HG03108 (cell line): ENCODE measurements around the gene SEPTIN10.

Source experiments
- ATAC-seq: cut with Tn5 transposase; IDR thresholded peaks from one replicate; pipeline ENCODE4 v1.9.1; 2021; ENCODE audit warnings: moderate library complexity; ENCODE audit not compliant: unreplicated experiment

Gene SEPTIN10

DNA sequence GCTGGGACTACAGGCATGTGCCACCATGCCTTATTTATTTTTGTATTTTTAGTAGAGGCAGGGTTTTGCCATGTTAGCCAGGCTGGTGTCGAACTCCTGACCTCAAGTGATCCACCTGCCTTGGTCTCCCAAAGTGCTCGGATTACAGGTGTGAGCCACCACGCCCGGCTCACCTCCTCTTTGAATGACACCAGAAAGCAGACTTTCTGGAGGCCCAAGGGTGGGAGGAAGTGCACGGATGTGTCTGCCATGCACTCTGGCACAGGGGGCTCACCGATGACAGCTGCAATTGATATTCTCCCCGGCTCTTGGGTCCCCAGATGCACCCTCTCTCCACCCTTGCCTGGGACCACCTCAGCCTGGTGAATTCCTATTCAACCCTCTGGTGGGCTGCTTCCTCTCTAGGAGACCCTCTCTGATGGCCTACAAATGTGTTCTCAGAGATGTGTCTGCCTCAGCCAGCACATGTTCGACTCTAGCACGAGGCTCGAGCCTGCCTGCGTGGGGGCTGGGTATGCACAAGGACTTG, 87.3 kb downstream of the SEPTIN10 start:
- ATAC-seq = no peak

DNA sequence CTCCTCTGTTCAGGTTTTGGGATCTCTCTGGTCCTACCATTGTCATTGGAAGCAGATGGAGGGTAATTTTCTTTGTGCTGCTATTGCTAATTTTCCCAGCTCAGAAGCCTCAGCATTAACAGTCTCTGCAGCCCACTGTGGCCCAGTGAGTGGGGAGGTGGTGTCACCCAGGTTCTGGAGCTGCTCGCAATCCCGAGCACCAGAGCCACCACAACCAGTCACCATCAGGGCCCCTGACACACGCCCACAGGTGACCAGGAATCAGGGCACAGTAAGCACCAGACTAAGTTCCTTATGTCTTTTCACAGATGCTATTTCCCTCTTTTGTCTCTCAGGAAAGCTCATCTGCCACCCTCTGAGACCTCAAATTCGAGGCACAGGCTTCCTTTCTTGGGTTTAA, 87.9 kb downstream of the SEPTIN10 start:
- ATAC-seq = no peak

DNA sequence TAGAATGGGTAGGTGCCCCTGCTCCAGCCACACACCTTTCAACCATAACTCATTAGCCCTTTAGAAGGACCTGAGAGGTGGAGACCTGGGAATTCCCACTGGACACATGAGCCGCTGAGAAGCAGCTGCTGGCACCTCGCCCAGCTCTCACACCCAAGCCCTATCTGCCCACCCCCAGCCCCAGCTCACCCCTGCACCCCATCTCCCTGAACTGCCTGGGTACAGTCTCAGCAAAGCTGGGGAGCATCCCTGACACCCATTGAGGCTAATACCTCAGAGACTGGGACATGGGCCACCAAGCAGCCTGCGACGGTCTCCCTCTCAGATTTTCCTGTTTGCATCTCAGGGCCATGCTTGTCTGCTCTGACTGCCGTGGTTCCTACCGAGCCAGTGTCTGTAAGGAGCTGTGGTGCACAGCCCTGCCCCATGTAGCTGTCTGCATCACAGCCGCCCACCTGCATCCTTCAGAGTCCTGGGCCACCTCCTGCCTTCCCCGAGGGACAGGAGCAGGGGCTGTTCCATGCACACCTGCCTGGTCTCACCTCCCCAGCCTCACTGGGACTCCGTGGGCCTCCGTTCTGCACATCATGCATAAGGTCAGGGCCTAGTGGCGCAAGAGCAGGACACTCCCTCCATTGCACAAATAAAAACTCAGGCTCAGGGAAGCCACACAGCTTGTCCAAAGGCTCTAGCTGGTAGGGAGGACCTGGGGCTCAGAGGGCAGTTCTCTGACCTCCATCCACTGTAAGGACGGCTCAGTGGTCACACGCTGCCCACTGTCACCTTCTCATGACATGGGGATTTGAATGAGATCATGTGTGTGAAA, 90.0 kb downstream of the SEPTIN10 start:
- ATAC-seq = no peak

DNA sequence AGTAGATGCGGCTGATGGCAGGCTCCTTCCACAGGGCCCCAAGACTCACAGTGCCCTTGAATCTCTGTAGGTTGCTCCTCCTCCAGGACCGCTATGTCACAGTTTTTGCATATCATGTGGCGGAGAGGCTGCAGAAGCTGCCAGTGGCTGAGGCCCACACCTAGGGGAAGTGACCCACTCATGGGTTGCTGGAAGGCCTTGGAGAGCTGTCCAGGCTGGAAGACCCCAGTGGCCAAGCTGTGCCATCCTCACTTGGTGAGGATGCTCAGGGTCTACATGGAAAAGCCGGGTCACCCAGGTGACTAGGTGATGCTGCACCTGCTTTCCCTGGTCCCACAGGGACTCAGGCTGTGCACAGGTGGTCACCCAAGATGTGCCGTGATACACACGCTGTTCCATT, 90.6 kb downstream of the SEPTIN10 start:
- no peak for ATAC-seq

DNA sequence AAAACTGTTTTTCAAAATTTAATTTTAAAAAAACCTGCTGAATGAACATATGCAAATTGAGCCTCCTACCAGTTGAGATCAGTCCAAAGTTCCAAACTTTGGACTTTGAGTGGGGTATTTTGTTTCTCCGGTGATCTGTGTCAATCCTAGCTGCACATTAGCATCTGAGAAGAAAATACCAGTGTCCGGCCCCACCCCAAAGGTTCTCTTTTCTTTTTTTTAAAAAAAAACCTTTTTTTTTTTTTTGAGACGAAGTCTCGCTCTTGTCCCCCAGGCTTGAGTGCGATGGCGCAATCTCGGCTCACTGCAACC, 91.7 kb downstream of the SEPTIN10 start:
- ATAC-seq = no peak

DNA sequence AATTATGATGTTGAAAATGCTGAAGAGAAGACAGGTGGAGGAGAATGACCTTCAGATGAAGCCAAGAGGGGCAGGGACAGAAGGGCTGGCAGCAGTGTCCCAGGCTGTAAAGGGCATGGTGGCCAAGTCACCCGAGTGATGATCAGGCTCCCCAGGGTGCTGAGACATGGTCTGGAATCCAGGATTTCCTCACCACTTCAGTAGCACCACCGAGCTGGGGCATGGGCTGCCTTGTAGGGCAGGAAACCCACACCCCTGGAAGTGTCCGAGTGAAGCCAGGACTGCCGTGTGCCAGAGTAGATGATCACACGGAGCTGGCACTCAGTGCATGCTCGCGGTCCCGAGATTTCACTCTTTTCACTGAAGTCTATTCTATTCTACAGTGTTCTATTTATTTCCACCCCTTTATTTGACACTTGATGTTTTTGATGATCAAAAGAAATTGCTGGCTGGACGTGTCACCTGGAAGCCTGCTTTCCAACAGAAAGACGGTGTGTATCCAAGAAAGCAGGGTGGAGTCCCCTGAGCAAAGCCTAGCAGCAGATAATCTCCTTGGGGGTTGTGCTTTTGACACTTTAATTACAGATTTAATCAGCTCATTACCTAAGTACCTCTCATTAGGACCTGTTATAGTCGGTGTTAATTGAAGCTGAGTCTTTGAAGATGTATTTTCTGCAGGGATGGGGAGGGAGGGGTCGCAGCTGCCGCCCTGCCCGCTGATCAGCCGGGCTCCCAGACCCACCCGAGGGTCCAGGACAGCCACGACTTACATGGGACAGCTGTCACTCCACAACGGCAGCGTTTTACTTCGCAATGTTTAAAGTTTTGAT, 92.3 kb downstream of the SEPTIN10 start:
- no peak for ATAC-seq

DNA sequence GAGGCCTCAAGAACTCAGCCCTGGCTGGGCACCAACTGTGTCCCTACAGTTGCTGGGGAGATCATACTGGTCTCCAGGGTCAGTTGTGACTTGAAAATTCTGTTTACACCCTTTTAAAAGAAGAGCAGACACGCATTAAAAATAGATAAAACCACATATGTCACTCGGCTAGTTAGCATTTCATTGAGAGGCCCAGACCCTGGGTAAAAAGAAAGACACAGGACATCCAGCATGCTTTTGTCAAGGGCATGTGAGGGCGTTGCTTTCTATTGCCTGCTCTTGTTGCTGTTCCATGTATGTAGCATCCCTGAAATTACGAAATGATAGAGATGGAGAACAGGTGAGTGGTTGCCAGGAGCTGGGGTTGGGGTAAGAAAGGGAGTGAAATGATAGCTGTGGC, 94.3 kb downstream of the SEPTIN10 start:
- no peak for ATAC-seq

DNA sequence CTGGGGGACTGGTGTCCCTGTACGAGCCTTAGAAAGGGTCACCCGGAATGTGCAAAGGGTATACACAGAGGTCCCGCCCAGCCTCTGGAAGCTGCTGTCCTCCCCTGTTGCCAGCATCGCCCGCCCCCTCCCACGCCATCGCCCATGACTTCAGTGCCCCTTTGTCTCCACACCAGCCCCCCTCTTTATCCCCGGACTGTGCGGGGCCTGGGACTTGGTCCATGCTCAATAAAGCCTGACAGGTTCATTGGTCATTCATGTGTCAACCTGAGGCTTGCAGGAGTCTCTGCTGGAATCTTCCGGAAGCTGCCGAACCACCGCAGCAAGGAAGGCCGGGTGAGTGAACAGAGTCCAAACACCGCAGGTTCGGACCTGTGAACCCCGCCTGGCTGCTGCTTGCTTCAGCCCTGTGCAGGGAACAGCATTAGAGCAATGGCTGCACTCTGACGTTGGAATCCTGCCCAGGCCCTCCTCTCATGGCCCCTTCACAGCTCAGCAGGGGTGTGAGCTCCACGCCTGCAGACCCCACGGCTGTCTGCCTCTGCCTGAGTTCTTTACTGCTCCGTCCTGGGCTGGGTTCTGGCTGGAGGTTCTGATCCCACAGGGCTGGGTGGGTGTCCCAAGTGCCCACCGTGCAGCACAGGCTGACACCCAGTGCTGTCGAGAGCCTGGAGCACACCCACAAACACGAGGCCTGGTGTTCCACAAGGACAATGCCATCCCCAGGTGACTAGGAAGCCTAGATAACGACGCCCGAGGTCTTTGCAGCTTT, 96.5 kb downstream of the SEPTIN10 start:
- ATAC-seq = no peak

DNA sequence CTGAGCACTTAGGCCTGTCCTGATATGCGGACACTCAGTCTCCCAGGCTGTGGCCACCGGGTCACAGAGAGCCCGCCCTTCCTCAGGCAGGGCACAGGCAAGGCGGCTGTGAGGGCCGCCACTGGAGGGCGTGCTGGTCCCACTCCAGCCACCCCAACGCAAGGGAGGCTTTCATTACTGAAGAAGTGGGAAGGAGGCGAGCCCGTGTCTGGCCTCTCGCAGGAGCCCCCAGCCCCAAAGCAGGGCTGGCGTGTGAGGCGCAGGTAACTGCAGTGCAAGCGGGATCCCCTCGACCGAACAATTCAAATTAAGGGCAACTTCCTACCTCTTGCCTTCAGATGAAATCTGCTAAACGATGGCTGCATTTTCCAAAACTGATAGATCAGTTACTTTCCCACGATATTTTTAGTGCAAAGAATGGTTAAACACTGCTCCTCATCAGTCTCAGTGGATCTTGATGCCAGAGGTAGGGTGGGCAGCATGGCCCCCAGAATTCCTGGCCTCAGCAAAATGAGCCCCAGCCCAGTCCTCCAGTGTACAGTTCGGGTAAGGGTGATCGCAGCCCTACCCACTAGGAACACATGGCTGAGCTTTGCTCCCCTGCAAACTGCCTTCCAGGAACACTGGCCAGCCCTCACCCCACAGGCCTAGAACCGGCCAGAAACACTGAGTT, 97.2 kb downstream of the SEPTIN10 start:
- no peak for ATAC-seq

DNA sequence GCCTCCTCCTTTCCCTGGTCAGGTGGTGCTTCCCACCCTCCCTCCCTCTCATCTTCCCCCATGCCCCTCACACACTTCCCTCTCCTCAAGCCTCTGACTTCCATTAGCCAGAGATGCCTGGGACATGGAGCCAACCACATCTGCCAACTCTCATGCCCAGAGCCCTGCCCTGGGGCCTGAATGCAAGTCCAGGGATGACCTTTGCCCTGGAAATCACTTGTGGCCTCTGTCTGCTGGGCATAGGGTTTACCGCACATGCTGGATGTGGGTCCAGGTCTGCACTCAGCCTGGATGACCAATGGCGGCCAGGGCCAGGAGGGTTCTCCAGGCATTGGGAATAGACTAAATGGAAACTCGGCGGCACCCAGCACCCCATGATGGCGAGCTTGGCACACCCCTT, 98.9 kb downstream of the SEPTIN10 start:
- no peak for ATAC-seq

DNA sequence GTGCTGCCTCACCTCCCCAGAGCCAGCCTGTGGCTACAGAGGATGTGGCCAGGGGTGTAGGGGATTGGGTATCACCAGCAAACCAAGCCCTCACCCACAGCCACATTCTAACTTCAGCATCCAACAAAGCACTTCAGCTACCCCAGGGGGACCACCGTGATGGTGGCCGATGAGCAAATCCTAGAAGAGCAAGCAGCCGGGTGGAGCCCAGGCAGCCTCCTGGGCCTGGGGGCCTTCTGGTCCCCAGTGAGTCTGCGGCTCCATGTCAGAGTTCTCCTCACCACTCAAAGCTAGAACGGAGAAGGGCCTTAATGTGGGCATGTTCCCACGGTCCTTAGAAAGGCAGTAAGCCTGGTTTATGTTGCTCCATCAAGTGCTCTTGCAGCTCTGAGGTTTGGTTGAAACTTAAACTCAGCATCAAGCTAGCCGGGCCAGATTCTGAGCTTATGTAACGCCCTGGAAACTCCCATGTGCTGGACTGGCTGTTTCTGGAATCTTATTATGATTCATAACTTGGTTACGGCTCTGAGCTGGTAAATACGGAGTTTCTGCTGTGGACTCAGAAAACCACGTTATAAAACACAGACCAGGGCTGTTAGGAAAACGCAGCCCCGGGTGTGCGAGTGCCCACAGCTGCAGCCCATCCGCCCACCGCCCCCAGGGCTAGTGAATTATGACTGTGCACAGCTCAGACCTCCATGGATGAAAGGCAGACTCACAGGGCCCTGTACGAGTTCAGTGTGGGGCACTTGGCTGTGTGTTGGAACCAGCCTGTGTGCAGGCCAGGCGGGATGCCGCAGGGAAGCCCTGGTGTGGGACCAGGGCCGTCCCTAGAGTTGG, 99.8 kb downstream of the SEPTIN10 start:
- ATAC-seq = peak; percentile 61

DNA sequence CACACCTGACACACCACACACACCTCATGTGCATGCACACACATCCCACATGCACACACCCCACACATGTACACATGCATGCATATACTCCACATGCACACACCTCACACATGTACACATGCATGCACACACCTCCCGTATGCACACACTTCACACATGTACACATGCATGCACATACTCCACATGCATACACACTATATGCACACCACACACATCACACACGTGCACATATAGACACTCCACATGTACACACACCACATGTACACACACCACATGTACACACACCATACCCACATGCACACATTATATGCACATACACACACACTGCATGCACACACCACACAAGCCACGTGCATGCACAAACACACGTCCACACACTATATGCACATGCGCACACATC, 100.5 kb downstream of the SEPTIN10 start:
- ATAC-seq = no peak

DNA sequence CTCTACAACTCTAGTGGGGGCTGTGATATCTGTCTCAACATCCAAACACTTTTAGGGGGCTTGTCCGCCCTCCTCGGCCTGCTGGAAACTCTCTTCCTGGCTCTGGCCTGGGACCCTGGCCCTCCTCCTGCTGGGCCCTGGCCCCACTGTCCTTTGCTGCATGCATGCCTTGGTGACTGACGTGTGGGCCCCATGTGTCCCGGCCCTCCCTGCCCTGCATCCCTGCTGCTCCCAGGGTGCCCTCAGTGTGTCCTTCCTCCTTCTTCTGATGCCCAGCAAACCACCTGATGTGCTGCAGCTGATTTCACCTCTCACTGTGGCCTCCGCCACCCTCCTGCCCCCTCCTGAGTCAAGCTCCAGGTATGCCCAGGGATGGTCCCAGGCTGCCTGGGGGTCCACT, 101.7 kb downstream of the SEPTIN10 start:
- no peak for ATAC-seq

DNA sequence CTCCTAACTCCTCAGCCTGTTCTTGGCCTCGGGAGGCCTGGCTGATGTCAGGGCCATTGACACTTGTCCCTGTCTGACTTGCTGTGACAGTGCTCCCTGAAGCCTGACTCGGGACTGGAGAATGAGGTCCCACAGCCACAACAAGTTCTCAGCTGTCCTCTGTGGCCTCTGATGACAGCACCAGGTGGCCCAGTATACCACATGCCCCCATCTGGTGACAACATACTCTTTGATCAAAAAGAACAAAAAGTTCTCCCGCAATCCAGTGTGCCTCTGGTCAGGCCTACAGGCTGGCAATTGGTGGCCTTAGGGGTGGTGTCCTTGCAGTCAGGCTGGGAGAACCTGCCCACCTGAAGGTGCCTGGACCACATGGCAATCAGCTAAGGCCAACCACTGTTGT, 102.6 kb downstream of the SEPTIN10 start:
- ATAC-seq = no peak

DNA sequence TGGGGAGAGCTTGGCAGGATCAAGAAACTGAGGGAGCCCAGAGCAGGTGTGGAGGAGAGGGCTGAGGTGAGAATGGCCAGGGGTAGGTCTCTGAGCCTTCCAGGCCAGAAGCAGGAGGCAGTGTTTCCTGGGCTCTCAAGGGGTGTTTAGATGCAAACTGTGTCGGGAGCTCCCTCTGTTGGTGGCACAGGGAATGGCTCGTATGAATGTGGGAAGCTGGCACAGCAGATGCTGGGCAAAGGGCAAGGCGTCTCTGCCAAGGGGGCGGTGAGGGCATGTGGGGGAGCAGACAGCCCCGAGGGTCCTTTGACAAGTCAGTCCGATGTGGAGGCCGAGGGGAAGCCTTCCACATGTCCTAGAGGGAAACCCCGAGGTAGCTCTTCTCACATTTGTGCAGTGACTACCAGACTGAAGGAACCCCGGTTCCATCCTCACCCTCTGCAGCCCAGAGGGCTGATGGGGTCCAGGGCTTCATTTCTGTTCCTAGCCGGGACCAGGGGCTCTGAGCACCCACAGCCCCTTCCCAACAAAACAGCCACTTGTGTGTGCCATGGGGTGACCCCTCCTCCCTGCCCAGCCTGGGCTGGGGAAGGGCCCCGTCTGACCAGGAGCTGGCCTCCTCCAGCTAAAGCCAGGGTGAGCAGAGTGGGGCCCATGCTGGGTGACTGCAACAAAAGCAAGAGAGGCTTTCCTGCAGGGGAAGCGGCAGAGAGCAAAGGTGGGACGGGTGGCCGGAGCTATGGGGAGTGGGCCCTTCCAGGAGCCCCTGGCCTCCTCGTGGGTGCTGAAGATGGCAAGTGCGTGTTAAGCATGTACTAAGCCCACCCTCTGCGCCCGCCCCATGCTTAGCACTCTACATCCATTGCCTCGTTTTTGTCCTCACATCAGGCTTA, 103.4 kb downstream of the SEPTIN10 start:
- no peak for ATAC-seq

DNA sequence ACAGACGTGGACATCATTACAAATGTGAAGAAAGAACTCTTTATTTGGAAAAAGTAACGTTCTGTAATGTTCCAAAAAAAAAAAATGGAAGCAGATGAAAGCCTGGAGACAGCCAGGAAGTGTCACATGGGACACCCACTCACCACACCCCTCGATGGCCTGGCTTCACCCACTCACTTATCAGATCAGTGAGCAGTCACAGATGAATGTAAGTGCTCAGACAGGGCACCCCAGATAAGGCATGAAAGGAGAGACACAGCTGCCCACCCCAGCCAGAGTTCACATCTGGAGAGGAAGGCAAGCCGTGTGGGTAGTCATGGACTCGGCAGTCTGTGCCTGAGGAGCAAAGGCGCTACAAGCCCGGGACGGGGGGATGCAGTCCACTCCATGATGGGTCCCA, 105.2 kb downstream of the SEPTIN10 start:
- no peak for ATAC-seq

DNA sequence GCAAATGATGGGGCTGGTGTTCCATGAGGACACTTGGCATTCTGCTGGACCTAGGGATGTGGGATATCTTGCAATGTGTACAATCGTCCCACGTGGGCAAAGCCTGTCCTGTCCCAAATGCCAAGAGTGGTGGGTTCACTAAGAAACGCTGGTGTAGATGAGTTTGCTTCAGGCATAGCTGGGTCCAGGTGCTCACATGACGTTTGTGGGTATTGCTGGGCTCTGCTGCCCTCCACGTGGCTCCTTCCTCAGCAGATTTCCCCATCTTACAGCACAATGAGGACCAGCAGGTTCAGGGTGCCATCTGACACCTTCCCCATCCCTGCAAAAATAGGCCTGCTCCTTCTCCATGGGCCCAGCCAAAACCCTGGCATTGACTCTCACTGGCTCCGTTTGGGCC, 105.9 kb downstream of the SEPTIN10 start:
- ATAC-seq = no peak

DNA sequence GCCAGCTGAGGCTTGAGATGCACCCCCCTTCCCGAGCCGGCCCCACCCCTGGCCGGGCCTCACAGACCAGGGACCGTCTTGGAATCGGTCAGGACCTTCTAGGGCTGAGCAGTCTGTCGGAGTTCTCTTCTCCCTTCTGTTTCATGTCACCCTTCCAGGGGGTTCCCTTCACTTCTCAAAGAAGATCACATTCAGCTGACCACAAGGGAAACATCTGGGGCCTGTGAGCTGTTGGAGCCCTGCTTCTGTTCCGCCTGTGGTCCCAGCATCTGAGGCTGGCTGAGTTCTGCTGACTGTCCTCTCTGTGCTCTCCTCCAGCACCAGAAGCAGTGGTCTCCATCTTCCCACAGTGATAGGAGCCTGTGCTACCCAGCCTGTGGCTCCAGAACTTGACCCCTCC, 106.5 kb downstream of the SEPTIN10 start:
- no peak for ATAC-seq

DNA sequence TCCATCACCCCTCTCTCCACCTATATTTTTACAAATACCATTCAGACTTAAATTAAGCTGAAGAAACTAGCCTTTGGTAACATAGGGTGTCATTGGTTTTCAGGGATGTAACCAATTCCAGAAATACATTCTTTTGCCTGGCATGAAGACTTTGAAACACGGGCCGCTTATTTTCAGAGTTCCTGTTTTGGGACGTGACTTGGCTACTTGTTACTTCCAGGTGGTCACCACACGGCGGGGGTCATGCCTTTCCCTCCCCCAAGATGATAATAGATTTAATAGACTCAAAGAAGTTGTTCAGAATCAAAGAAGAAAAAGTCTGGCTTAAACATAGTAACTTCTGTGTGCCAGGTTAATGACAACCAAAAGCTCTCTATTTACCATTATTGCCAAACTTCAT, 110.6 kb downstream of the SEPTIN10 start:
- ATAC-seq = no peak
